ENCODE results near the gene GLIS1.
A peak's percentile ranks its signal among the peaks of the same experiment; 100 is the strongest.

Gene GLIS1

DNA sequence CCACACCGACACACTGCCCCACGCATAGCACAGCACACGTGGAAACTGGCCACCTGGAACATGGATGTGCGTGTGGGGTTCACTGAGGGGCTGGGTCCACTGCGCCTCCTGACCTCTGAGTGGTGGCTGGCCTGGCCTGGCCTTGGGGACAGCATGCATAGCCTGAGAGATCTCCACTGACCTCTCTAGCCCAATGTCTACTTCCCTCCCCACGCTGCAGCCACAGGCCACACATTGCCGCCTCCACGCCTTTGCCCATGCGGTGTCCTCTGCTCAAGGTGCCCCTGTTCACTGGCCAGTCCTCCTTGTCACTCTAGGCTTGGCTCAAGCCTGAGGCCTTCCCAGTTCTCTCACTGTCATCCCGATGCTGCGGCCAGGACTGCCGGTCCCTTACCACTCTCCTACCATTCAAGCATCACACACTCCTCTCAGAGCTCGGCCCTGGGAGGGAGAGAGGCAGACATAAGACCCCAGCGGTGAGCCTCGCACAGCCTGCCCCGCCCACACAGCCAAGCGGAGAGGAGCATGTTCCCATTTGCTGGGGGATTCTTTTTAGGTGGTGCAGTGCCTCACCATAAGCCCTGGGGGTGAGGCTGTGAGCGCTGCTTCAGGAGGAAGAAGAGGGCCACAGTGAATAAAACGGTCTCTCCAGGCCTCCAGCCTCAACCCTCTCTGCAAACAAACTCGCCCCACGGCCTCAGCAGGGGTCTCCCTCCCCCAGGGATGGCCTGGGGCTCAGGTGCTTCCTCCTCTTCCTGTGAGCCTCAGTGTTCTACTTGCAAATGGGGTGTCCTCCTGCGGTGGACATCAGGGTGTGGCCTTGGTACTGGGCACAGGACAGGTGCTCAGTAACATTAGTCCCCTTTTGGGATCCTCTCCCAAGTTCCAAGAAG, 199.0 kb downstream of the GLIS1 start:
- ATAC-seq, result no peak
- Mint-ChIP-seq H3K4me3 (no peak overlapping the region), H3K4me1 (peaks cover 14% of the 10 kb centered on the region), H3K9me3 (no peaks in the 10 kb centered on the region), H3K36me3 (no peaks in the 10 kb centered on the region), H3K27ac (no peak overlapping the region)
- DNase-seq (ENCODE audit: low spot score in 2 of 2), result no peak

DNA sequence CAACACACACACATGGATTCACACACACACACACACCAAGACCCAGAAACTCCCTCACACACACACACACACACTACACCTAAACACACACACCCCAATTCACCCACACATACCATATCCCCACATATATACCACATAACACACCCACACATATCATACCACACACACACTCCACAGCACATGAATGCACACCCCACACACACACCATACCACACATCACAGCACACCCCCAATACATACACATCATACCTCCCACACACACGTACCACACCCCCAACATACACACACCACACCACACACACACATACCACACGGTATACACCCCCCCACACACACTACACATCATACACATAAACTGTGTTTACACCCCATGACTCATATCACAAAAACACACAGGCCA, 199.7 kb downstream of the GLIS1 start:
- DNase-seq (ENCODE audit: low spot score in 2 of 2), result no peak
- H3K36me3 Mint-ChIP-seq, result no peaks in the 10 kb centered on the region
- H3K4me3 Mint-ChIP-seq, result no peak overlapping the region
- no peaks in the 10 kb centered on the region for H3K9me3 Mint-ChIP-seq
- no peak for ATAC-seq
- H3K4me1 Mint-ChIP-seq, result peaks cover 14% of the 10 kb centered on the region
- H3K27ac Mint-ChIP-seq, result no peak overlapping the region

DNA sequence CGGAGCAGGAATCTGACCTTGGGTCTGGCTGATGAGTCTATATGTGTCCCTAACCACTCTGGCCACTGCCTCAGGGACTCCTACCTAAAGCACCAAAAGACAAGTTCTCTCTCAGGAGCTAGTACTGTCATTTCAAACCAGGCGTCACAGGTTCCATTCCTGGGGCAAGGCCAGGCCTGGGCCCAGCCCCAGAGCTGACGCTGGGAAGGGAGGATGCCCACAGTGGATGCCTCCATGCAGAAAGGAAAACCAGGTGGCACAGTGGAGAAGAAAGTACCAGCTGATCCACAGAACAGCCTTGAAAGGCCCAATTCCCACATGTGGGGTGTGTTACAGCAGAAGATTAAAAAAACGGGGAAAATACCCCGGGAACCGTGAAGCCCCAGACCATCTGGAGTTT, 202.4 kb downstream of the GLIS1 start:
- H3K4me3 Mint-ChIP-seq, result no peak overlapping the region
- no peak for DNase-seq (ENCODE audit: low spot score in 2 of 2)
- no peak for ATAC-seq
- peaks cover 6% of the 10 kb centered on the region for H3K4me1 Mint-ChIP-seq
- no peaks in the 10 kb centered on the region for H3K9me3 Mint-ChIP-seq
- no peaks in the 10 kb centered on the region for H3K36me3 Mint-ChIP-seq
- no peak overlapping the region for H3K27ac Mint-ChIP-seq

DNA sequence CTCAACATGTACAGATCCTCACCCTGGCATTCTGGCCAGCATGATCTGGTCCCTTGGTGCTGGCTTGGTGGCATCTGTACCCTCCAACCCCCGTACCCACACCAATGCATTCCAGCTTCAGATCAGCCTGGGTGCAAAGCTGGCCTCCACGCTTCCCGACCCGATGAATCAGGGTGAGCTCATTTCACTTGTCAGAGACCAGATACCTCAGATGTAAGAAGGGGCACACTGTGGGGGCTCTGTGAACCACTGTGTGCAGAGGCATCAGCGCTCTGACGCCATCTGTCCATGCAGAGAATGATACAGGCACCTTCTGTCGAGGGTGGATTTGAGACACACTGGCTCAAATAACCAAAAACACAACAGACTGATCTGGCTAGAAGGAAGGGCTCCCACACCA, 203.1 kb downstream of the GLIS1 start:
- DNase-seq (ENCODE audit: low spot score in 2 of 2), result no peak
- Mint-ChIP-seq H3K36me3 (no peaks in the 10 kb centered on the region), H3K9me3 (no peaks in the 10 kb centered on the region), H3K4me3 (no peak overlapping the region), H3K4me1 (peaks cover 6% of the 10 kb centered on the region), H3K27ac (no peak overlapping the region)
- no peak for ATAC-seq

DNA sequence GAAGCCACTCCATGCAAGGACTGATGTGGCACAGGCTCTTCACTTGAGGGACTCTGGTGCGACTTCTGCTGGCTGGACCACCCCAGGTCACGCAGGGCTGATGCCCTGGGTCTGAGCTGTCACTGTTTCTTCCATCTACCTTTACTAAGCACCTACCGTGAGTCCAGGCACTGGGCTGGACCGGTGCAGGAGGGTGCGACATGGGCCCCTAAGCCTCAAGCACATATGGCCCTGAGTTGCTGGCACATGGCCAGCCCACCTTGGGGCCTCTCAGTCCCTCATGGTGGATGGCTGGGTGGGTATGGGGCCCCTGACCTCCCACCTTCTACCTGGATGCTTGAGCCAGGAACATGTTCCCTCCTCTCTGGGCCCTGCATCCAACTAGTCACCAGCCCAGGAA, 203.7 kb downstream of the GLIS1 start:
- Mint-ChIP-seq H3K9me3 (no peaks in the 10 kb centered on the region), H3K36me3 (no peaks in the 10 kb centered on the region), H3K4me1 (peaks cover 6% of the 10 kb centered on the region), H3K4me3 (no peak overlapping the region), H3K27ac (no peak overlapping the region)
- no peak for ATAC-seq
- no peak for DNase-seq (ENCODE audit: low spot score in 2 of 2)

DNA sequence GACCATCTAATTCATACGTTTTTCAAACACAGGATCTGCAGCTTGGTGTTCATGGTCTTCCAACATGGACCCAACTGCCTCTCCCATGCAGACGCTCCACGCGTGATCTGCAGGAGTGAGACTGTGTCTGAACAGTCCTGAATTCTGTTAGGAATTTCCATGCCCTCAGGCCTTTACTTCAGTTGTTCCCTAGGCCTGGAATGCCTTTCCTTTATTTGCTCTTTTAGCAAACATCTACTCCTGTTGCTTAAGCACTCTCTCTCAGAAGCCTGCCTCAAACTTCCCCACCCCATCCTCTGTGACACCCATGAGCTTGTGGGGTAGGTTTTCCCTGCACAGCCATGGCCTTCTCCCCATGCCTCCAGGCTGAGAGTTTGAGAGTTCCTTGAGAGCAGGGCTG, 206.1 kb downstream of the GLIS1 start:
- DNase-seq (ENCODE audit: low spot score in 2 of 2) (no peak), ATAC-seq (no peak)
- Mint-ChIP-seq H3K9me3 (no peaks in the 10 kb centered on the region), H3K36me3 (no peaks in the 10 kb centered on the region), H3K4me3 (no peak overlapping the region), H3K27ac (no peak overlapping the region), H3K4me1 (no peaks in the 10 kb centered on the region)

DNA sequence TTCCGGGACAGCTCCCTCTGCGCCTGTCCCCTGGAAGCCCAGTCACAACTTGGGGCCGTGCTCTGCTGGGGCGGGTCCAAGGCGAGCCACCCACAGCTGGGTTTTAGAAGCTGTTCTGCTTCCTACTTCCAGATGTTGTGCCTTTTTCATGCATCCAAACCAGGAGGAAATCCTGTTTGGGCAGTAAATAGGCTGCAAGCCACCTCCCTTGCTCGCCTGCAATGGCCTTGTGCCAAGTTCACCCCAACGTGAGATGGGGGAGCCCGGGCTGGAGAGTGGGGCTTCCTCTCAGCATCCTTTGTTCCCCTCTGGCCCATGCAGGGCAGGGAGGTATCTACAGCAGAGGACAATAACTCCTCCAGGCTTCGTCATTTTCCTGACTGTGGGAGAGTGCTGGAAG, 206.6 kb downstream of the GLIS1 start:
- DNase-seq (ENCODE audit: low spot score in 2 of 2), result no peak
- no peaks in the 10 kb centered on the region for H3K4me1 Mint-ChIP-seq
- no peaks in the 10 kb centered on the region for H3K9me3 Mint-ChIP-seq
- no peak overlapping the region for H3K4me3 Mint-ChIP-seq
- H3K27ac Mint-ChIP-seq, result no peak overlapping the region
- no peak for ATAC-seq
- no peaks in the 10 kb centered on the region for H3K36me3 Mint-ChIP-seq

DNA sequence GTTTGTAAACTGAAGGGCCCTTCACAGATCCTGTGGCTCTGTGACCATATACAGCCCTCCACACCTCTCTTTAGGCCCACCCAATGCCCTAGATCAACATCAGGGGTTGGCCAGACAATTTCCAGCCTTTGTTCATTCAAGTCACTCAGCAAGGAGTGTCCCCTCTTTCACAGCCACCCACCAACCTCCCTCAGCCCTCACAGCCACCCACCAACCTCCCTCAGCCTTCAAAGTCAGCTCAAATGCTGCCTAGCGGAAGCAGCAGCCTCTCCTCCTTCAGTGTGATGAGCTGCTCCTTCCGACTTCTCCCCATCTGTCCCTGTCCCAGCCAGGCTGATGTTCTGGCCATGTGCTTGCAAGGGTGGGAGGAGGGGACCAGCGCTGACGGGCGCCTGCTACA, 208.4 kb downstream of the GLIS1 start:
- Mint-ChIP-seq H3K4me3 (no peak overlapping the region), H3K4me1 (no peaks in the 10 kb centered on the region), H3K36me3 (no peaks in the 10 kb centered on the region), H3K9me3 (no peaks in the 10 kb centered on the region), H3K27ac (no peak overlapping the region)
- ATAC-seq, result no peak
- no peak for DNase-seq (ENCODE audit: low spot score in 2 of 2)

DNA sequence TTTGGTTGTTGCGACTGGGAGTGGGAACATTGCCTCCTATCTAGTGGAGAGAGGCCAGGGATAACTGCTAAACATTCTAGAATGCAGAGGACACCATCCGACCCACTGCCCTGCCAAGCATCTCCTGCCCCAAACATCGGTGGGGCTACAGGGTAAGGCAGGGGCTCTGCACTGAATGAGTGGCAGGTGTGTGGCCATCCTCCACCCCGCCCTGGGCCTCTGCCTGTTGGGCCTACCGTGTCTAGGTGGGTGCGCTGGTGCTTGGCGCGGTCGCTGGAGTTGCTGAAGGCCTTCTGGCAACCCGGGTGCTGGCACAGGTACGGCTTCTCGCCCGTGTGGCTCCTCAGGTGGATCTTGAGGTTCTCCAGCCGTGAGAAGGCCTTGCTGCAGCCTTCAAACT, 209.4 kb downstream of the GLIS1 start:
- H3K9me3 Mint-ChIP-seq, result no peaks in the 10 kb centered on the region
- no peak overlapping the region for H3K4me3 Mint-ChIP-seq
- ATAC-seq (no peak), DNase-seq (ENCODE audit: low spot score in 2 of 2) (no peak)
- no peaks in the 10 kb centered on the region for H3K36me3 Mint-ChIP-seq
- H3K4me1 Mint-ChIP-seq, result no peaks in the 10 kb centered on the region
- no peak overlapping the region for H3K27ac Mint-ChIP-seq

DNA sequence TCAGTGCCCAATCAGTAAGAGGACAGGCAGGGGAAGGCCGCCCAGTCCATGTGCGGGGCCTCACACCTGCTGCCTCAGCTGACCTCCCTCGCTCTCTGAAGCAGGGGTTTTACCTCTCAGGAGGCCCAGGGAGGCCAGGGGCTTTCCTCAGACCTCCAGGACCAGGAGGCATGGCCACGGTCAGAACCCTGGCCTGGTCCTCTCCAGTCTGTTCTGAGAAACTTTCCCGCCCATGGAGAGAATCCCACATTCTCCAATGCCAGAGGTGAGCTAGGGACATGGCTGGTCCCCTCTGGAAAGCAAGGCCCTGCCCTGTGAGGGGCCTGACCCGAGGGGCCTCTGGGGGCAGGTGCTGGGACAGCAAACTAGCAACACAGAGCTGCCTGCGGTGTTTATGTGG, 211.6 kb downstream of the GLIS1 start:
- H3K36me3 Mint-ChIP-seq, result no peaks in the 10 kb centered on the region

DNA sequence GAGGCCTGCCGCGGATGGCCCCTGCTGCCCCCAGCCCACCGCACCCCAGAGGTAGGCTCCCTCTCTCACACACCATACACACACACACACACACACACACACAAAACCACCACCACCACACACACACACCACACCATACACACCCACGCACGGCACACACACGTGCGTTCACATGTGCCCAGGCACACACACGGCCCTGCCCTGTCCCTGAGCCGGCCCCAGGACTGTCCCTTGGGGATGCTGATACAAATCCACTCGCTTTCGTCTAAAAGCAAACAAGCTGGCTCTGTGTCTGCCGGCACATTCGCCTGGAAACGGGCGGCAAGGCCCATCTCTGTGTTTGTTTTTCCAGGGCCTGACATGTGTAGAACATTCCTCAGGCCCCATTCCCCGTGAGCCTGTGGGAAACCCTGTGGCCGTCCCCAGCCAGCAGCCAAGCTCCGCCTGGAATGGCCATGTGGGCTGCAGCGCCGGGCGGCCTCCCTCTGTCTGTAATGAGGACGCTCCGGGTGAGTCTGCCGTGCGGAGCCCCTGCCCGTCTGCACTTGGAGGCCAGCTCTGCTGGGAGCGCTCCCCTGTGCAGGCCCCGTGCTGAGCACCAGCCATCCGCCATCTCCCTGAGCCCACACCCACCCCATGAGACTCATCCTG, 212.4 kb downstream of the GLIS1 start:
- H3K27ac Mint-ChIP-seq, result no peak overlapping the region
- ATAC-seq, result no peak
- peaks cover 8% of the 10 kb centered on the region for H3K4me1 Mint-ChIP-seq

More for the DNA sequence above, 211.6 kb downstream of the GLIS1 start:
- Mint-ChIP-seq H3K27ac (no peak overlapping the region), H3K4me3 (no peak overlapping the region), H3K4me1 (peaks cover 8% of the 10 kb centered on the region), H3K9me3 (no peaks in the 10 kb centered on the region)
- ATAC-seq, result no peak
- DNase-seq (ENCODE audit: low spot score in 2 of 2), result no peak

DNA sequence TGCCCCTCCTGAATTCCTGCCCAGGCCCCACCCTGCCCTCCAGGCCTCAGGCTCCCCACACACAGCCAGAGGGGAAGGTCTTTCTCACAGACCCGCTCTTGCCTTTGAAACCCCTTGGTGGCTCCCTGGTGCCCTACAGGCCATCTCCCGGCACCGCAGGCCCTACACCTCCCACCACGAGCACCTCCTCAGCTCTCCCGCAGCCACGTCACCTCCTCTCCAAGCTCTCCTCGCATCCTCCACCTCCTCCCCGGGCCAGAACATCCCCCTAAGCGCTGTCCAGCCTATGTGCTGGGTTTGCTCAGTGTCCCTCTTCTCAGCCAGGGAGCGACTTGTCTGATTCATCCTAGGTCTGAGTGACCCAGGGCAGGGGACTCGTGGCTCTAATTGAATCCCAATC, 213.4 kb downstream of the GLIS1 start:
- ATAC-seq (no peak), DNase-seq (ENCODE audit: low spot score in 2 of 2) (no peak)
- no peaks in the 10 kb centered on the region for H3K36me3 Mint-ChIP-seq
- no peak overlapping the region for H3K4me3 Mint-ChIP-seq
- no peaks in the 10 kb centered on the region for H3K9me3 Mint-ChIP-seq
- H3K27ac Mint-ChIP-seq, result peak overlapping the region; percentile 56
- H3K4me1 Mint-ChIP-seq, result peaks cover 8% of the 10 kb centered on the region

More for the DNA sequence above, 212.4 kb downstream of the GLIS1 start:
- Mint-ChIP-seq H3K36me3 (no peaks in the 10 kb centered on the region), H3K9me3 (no peaks in the 10 kb centered on the region), H3K4me3 (no peak overlapping the region)
- DNase-seq (ENCODE audit: low spot score in 2 of 2), result no peak

DNA sequence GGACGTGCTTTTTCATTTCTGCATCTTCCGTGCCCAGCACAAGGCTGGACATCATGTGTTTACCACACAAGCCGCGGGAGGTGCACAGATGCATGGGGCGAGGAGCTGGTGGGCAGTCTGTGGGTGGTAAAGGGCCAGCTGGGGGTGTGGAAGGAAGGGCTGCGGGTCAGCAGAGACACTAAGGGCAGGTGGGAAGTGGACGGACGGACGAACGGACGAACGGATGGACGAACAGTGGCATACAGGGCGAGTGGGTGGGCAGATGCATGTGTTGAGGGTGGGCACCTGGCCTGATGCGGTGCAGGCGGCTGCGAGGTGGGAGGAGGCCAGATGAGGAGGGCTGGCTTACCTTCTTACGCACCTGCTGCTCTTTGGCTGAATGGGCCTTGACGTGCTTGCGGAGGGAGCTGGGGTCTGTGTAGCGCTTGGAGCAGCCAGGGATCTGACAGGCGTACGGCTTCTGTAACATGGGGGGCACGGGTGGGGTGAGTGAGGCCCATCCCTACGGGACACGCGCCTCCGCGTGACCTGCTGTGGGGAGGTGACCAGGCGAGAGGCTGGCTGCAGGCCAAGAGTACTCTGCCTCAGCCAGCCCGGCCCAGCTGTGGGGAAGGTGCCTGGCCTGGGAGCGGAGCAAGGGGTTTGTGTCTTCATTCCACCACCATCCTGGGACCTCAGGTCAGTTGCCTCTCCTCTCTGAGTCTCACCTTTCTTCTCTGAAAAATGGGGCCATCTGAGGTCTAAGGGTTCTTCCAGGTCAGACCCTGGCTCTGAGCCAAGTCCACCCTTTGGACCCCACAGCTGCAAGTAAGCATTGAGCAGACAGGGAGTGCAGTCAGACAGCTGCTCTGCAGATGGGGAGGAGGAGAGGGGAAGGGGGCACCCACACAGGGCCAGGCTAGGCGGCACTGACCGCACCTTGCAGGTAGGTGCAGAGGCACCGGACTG, 214.3 kb downstream of the GLIS1 start:
- H3K27ac Mint-ChIP-seq, result no peak overlapping the region
- H3K4me1 Mint-ChIP-seq, result peaks cover 8% of the 10 kb centered on the region
- H3K4me3 Mint-ChIP-seq, result no peak overlapping the region
- H3K9me3 Mint-ChIP-seq, result no peaks in the 10 kb centered on the region
- no peak for ATAC-seq
- no peak for DNase-seq (ENCODE audit: low spot score in 2 of 2)
- no peaks in the 10 kb centered on the region for H3K36me3 Mint-ChIP-seq

DNA sequence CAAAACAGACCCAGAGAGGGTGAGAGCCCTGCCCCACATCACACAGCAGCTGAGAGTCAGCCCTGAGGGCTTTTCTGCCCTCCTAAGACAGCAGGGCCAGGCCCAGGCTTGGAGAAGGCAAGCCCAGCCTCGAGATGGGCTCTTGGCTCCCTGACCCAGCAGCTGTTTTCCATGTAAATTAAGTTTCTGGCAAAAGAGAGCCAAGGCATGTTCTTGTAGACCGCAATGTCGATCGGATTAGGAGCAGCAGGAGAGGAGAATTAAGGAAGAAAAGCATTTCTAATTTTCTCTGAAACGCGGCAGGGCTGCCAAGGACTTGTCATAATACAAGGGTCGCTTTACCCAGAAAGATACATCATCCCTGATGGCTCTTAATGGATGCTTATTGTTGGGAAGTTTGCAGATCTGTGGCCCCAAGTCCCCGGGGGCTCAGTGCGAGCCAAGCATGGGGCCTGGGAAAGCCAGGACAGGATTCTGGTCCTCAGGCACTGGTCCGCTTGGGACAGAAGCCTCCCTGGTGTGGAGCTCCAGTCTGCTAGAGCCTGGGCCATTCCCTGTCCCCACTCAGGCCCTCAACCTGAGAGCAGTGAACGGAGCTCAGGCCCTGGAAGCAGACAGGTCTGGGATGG, 216.9 kb downstream of the GLIS1 start:
- DNase-seq (ENCODE audit: low spot score in 2 of 2) (no peak), ATAC-seq (no peak)
- no peaks in the 10 kb centered on the region for H3K36me3 Mint-ChIP-seq
- H3K27ac Mint-ChIP-seq, result no peak overlapping the region
- no peaks in the 10 kb centered on the region for H3K9me3 Mint-ChIP-seq
- H3K4me1 Mint-ChIP-seq, result peaks cover 8% of the 10 kb centered on the region
- H3K4me3 Mint-ChIP-seq, result no peak overlapping the region

DNA sequence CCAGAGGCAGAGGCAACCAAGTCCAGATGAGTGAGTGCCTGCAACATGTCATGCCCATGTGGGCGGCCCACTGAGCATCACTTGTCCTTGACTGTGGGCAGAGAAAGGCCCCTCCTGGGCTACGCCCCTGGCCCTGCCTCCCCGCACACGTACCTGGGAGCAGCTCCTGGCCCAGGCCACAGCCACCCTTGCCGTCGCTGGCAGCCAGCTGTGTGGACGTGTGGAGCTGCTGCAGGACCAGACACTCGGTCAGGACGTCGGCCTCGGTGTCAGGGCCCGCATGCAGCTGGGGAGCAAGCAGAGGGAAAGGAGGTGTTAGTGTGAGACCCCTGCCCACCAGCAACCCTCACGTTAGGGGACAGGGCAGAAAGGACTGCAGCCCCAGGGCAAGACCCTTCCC, 218.5 kb downstream of the GLIS1 start:
- H3K27ac Mint-ChIP-seq, result no peak overlapping the region

More for the DNA sequence above, 218.5 kb downstream of the GLIS1 start:
- H3K4me1 Mint-ChIP-seq, result peaks cover 8% of the 10 kb centered on the region
- no peaks in the 10 kb centered on the region for H3K9me3 Mint-ChIP-seq
- no peak for ATAC-seq
- DNase-seq (ENCODE audit: low spot score in 2 of 2), result no peak
- H3K36me3 Mint-ChIP-seq, result no peaks in the 10 kb centered on the region
- no peak overlapping the region for H3K4me3 Mint-ChIP-seq

Data from stimulated activated effector memory CD8-positive, alpha-beta T cell treated with anti-CD3 and anti-CD28 coated beads, Interleukin-12 subunit alpha, Interleukin-12 subunit beta, amount 100 ng/mL, for 72 hours (primary cell).